GM19463 (cell line): ENCODE measurements around the gene SSH2.
A peak's percentile ranks its signal among the peaks of the same experiment; 100 is the strongest.

Experiments used
- ATAC-seq: cut with Tn5 transposase; IDR thresholded peaks from one replicate; pipeline ENCODE4 v1.9.1; 2021; ENCODE audit warnings: mild to moderate bottlenecking, moderate library complexity; ENCODE audit not compliant: unreplicated experiment

The SSH2 gene

GRCh38 chr17:29642171-29642611 lies 287.8 kb downstream of the SSH2 start:
- no peak for ATAC-seq

GRCh38 chr17:29640981-29641642 lies 288.9 kb downstream of the SSH2 start:
- no peak for ATAC-seq

DNA sequence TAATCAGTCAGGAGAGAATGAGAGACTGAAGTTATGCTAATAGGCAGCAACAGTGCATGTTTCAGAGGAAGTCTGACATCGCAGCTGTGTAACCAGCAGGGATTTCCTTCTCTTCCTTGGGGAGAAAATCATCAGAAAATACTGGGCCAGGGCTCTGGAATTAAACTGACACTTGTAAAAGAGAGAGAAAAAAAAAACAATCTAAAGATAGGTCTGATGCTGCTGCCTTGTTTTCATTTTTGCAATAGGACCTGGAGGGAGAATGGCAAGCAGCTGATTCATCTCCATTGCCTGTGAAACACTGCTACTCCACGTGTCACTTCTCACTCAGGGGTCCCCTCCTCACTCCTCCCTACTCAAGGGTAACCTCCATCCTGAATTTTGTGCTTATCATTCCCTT lies 289.6 kb downstream of the SSH2 start:
- no peak for ATAC-seq

- ATAC-seq, result no peak
Observed at GRCh38 chr17:29633886-29634285, 296.1 kb downstream of the SSH2 start.

GRCh38 chr17:29630630-29631193 lies 299.3 kb downstream of the SSH2 start:
- ATAC-seq, result no peak

DNA sequence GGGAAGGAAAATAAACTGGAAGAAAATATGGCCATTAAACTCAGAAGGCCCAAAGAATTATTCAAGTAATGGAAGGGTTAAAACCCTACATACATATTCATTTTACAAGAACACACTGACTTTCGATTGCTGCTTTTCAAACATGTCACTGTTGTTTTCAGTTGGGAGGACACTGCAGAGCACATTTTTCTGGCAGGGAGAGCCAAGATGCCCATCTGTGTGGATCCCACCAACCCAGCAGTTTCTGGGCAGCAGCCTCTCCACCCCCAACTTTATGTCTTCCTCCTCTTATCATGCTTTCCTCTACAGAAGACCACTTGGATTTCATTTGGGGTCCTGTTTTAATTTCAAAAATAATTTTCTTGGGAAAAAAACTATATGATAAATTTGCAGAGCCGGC lies 300.2 kb downstream of the SSH2 start:
- no peak for ATAC-seq

- no peak for ATAC-seq
Observed at GRCh38 chr17:29628644-29629043, 301.4 kb downstream of the SSH2 start.

- no peak for ATAC-seq
Observed at GRCh38 chr17:29627951-29628350, 302.1 kb downstream of the SSH2 start.

DNA sequence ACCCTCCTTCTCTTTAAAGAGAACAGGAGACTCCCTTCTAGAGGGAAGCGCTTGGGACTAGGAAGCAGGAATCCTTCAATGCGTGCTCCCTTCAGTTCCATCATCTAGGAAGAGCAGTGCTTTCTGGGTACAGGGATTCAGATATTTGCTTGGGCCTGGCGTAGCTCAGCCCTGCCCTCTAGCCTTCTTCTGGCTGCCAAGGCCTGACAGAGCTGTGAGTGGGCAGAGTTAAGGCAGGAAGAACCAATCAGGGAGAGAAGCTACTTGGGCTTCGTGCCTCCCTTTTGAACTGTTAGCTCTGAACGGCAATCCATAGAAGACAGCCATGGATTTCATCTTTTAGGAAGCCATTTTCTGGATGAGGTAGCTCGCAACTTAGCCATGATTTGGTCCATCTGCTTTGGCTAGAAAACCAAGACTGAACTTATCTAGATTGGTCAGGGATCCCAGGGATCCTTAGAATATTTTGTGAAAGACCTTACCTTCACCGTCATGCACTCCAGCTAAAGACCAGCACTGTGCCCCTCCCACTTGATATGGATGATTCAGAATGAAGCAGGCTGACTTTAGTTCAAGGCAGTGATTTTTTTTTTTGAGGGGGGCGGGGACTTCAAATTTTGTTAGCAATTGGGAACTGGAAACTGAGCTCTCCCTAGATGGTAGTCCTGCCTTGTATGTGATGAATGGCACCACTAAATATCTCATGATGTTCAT lies 304.8 kb downstream of the SSH2 start:
- no peak for ATAC-seq

GRCh38 chr17:29624586-29624985 lies 305.4 kb downstream of the SSH2 start:
- ATAC-seq, result no peak

- ATAC-seq, result no peak
Observed at GRCh38 chr17:29623283-29623647, 306.8 kb downstream of the SSH2 start.

DNA sequence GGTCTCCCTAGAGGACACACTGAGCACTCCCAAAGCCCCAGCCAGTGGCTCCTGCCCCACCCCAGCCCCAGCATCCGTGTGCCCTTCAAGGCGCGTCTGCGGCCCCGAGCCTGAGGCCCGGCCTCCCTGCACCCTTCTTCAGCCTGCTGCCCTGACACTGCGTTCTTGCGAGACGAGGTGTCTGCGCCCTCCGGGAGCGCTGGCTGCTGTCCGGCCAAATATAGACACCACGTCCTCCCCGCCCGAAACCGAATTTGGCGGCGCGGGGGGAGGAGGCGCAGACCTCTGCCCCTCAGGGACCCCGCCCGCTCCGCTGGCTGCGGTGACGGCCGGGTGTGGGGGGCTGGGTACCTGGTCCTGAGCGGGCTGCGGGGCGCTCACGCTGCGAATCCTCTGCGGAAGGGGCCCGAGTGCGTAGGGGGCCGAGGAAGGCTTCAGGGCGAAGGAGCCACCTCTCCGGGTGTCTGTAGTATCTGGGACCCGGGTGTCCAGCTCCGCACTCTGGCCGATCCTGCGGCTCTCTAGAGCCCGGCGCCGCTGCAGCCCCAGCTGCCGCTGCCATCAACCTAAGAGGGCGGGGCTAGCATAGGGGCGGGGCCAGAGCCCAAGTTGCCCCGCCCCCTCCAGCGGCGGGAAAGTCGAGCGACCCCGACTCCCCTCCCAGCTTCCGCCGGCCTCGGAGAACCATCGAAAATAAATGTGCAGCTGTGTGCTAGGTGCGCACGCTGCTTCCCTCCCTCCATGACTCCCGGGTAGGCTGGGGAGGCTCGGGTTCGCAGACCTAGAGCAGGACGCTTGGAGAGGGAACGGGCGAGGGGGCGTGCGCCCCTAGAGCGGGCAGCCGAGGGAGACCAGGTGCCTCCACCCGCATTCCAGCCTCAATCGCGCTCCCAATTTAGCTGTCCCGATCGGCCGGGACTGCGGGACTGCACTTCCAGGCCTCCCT lies 307.4 kb downstream of the SSH2 start, which contains the start of gene CORO6:
Gene CORO6, minus strand, starts transcription at position 576 of the 946 bp plus-strand sequence. CDS start 1,491 bp downstream, outside the sequence.
- peak; percentile 65 for ATAC-seq

GRCh38 chr17:29621751-29622194 lies 308.3 kb downstream of the SSH2 start:
- no peak for ATAC-seq

- no peak for ATAC-seq
Observed at GRCh38 chr17:29620779-29621500, 309.1 kb downstream of the SSH2 start.

GRCh38 chr17:29620271-29620670 lies 309.8 kb downstream of the SSH2 start:
- ATAC-seq, result no peak

DNA sequence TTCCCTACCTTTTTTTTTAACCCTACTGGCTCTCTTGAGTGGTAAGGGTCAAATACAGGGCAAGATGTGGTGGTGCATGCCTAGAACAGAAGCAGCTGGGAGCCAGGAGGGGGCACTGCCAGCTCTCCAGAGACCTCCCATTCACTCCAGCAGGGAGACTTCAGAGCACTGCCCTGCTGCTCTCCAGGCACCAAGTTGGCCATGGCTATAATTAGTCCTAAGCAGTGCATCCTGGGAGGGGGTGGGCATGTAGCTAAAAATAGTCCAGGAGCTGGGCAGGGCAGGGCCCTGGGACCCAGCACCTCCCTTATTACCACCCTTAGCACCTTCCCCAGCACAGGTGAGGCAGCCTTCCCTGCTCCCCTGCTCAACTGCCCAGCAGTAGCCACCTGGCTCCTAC lies 310.8 kb downstream of the SSH2 start:
- no peak for ATAC-seq

GRCh38 chr17:29618272-29619065 lies 311.6 kb downstream of the SSH2 start:
- ATAC-seq, result no peak

DNA sequence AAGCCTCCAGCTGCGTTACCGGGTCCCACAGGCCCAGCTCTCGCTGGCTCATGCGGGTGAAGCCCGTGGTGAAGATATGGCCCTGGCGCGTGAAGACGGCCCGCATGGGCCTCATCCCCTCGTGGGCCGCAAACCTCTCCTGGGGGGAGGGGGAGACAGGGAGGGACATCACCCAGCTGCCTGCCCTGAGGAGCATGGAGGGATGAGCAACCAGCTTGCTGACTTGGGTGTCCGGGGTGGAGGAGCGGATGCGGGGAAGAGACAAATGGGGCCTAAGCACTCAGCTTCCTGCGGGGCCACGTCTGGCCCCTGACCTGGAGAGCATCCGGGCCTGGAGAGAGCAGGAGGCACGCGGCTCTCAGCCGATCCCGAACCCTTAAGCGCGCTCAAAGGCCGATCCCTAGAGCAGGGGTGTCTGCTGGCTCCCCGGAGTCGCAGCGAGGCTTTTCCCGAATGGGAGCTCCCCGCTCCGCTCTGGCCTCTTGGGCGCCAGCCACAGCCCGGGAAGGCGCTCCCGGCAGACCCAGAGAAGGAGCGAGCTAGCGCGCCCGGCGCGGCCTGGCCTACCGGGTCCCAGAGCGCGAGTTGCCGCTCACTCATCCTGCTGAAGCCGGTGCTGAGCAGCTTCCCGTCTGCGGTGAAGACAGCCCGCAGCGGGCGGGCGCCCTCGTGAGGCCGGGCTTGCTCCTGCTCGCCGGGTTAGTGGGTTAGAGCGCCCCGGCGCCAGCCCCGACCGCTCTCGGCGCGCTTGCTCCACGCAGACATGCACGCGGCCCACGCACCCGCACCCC lies 312.4 kb downstream of the SSH2 start:
- no peak for ATAC-seq

DNA sequence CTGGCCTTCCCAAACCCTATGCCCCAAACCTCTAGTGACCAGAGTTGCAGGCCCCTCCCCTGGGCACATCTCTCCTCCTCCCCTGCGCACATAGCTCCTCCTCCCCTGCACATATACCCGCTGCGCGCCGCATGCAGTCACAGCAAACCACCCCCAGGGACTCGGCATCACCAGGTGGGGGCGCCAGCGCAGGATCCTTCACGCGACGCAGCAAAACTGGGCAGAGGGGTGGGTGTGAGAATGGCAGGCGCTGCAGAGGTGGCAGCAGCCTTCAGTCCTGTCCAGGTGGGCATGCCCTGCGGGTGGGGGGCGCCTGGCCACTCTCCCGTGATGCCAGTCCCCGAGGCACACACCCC lies 312.9 kb downstream of the SSH2 start:
- ATAC-seq, result no peak
